Lower lobe of right lung (tissue), 2 donors: ENCODE results near the gene REV3L. TPM values are rescaled to one million over a fixed set of nuclear protein-coding genes. Genes with fewer than 3 reads are reported as not detected.
"Not testable (repeated sequence)": the region's sequence is repeated elsewhere in the genome, so short reads cannot be mapped to it uniquely, and the experiment has no call there.

ENCODE experiments used
- ATAC-seq, 2 donors: fragments of 200-7000 bp; cut with Tn5 transposase; one replicate each; pipeline ENCODE4 v1.9.1; 2020 to 2022; ENCODE audit warnings: mild to moderate bottlenecking in 2 of 2, moderate library complexity in 2 of 2
- DNase-seq: peaks from one replicate; pipeline ENCODE4 v3.0.0-alpha.2; 2020
- H3K27ac ChIP-seq: fragments of 200-600 bp; one replicate; pipeline ENCODE4 v1.8.0; 2022
- H3K27me3 ChIP-seq: fragments of 200-600 bp; one replicate; pipeline ENCODE4 v1.8.0; 2022; ENCODE audit warnings: low read depth
- H3K36me3 ChIP-seq: fragments of 200-600 bp; one replicate; pipeline ENCODE4 v1.8.0; 2022; ENCODE audit warnings: mild to moderate bottlenecking
- H3K4me1 ChIP-seq: fragments of 200-600 bp; one replicate; pipeline ENCODE4 v1.8.0; 2022
- H3K4me3 ChIP-seq: fragments of 200-600 bp; one replicate; pipeline ENCODE4 v1.8.0; 2022; ENCODE audit warnings: mild to moderate bottlenecking
- H3K9me3 ChIP-seq: fragments of 200-600 bp; one replicate; pipeline ENCODE4 v1.8.0; 2022
- intact Hi-C: fragments of 100-400 bp; cut with DNase I; formaldehyde crosslinking; loops from one replicate; pipeline ENCODE4 v1.11.0; 2022
- total RNA-seq: library from RNA; stranded (reverse); fragmentation: NEBNext Ultra II Directional; extraction: Animal tissue kit (Norgen Biotek cat#: 25700); gene quantifications from one replicate; pipeline ENCODE4 v1.2.1, GENCODE V29; 2021
- TF ChIP-seq, protein P1 (sequence below): fragments of 200-600 bp; IDR thresholded peaks from one replicate; pipeline ENCODE4 v1.8.0; 2022; ENCODE audit warnings: antibody characterized with exemption, mild to moderate bottlenecking
- donor health status: DM: no; HTN: yes; CAD: no; lungs with severe emphysema.

The REV3L gene
- total RNA-seq, 1 donor from 2014 or later: 30.3 TPM

DNA sequence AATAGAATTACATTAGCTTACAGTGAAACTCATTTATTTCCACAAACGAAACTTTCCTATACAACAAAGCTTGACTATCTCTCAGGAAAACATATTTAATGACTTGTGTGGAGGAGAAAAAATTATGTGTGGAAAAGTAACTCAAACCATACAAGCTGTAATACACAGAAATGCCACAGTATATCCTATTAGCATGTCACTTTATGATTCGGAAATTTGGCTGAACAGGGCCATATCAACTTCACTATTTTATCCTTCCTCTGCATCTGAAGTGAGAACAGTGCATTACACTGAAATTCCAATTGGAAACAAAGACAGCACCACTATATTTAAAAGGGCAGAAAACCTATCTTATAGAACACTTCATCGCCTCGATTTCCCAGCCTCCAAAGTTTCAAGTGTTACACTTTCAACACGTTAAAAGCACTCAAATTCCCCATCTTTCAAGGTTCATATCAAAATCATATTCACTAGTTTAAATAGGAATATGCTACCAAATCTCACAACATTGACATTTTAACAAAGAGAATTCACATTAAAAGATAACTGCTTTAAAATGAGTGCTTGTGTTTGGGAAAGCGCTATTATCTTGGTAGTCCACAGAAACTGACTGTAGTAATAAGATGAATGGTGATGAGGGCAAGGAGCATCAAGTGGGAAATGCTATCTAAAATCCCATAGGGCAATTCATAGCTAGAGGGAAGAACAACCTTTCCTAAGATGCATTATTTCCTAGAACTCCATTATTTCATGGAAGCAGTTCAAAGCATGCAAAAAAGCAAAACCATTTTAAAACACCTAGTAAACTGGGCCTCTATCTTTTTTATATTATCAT is 1.8 kb downstream of the REV3L start:
- H3K27me3 ChIP-seq: no peaks in the 10 kb centered on the region
- intact Hi-C loops: no loop called here
- ATAC-seq: no peak
- no peaks in the 10 kb centered on the region for H3K9me3 ChIP-seq
- H3K27ac ChIP-seq: peak overlapping the region; percentile 98
- TF ChIP-seq, protein P1, sequence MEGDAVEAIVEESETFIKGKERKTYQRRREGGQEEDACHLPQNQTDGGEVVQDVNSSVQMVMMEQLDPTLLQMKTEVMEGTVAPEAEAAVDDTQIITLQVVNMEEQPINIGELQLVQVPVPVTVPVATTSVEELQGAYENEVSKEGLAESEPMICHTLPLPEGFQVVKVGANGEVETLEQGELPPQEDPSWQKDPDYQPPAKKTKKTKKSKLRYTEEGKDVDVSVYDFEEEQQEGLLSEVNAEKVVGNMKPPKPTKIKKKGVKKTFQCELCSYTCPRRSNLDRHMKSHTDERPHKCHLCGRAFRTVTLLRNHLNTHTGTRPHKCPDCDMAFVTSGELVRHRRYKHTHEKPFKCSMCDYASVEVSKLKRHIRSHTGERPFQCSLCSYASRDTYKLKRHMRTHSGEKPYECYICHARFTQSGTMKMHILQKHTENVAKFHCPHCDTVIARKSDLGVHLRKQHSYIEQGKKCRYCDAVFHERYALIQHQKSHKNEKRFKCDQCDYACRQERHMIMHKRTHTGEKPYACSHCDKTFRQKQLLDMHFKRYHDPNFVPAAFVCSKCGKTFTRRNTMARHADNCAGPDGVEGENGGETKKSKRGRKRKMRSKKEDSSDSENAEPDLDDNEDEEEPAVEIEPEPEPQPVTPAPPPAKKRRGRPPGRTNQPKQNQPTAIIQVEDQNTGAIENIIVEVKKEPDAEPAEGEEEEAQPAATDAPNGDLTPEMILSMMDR: no peak
- peak overlapping the region; percentile 81 for H3K4me3 ChIP-seq
- H3K36me3 ChIP-seq: no peaks in the 10 kb centered on the region
- peaks cover 52% of the 10 kb centered on the region for H3K4me1 ChIP-seq
- no peak for DNase-seq

GRCh38 chr6:111478749-111479148 is 4.3 kb downstream of the REV3L start:
- Histone ChIP-seq H3K4me3 (no peak overlapping the region), H3K4me1 (peaks cover 45% of the 10 kb centered on the region), H3K9me3 (no peaks in the 10 kb centered on the region), H3K36me3 (no peaks in the 10 kb centered on the region), H3K27me3 (no peaks in the 10 kb centered on the region), H3K27ac (no peak overlapping the region)
- ATAC-seq: no peak
- intact Hi-C loops: no loop called here
- DNase-seq: no peak
- TF ChIP-seq, protein P1: peak; percentile 45

- Histone ChIP-seq H3K9me3 (no peaks in the 10 kb centered on the region), H3K27me3 (no peaks in the 10 kb centered on the region), H3K4me1 (peaks cover 46% of the 10 kb centered on the region), H3K4me3 (no peak overlapping the region), H3K27ac (no peak overlapping the region), H3K36me3 (no peaks in the 10 kb centered on the region)
- intact Hi-C loops: no loop called here
- DNase-seq (no peak), ATAC-seq (peak in 1 of 2 donors; percentile 2)
- TF ChIP-seq, protein P1: no peak
Observed at GRCh38 chr6:111478064-111478476, 4.9 kb downstream of the REV3L start.

DNA sequence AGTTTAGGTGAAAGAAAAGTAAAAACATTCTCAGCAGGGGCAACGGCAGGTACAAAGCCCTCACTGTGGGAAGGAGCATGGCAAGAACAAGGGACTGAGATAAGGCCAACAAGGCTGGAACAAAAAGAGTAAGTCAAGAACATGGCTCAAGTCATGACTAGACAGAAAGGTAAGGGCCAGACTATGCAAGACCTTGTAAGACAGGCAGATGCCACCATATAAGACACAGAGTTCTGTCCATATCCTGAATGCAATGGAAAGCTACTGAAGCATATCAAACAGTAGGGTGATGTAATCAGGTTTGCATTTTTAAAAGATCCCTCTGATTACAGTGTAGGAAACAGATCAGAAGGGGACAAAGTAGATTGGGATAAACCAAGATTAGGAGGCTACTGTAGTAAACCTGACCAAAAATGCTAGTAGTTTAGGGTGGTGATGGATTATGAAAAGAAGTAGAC is 5.5 kb downstream of the REV3L start:
- H3K27ac ChIP-seq: no peak overlapping the region
- intact Hi-C loops: no loop called here
- ATAC-seq: no peak

DNA sequence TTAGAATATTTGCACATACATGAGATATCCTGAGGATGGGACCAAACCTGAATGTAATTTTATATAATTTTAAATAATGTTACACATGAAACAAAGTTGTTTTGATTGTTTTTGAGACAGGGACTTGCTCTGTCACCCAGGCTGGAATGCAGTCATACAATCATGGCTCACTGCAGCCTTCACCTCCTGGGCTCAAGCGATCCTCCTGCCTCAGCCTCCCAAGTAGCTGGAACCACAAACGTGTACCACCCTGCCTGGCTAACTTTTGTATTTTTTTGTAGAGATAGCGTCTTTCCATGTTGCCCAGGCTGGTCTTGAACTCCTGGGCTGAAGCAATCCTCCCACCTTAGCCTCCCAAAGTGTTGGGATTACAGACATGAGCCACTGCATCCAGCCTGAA is 7.0 kb downstream of the REV3L start:
- H3K27ac ChIP-seq, intact Hi-C loops, H3K27me3 ChIP-seq, ATAC-seq, H3K36me3 ChIP-seq, H3K9me3 ChIP-seq, DNase-seq, H3K4me3 ChIP-seq: not testable (repeated sequence)
- peaks cover 44% of the 10 kb centered on the region for H3K4me1 ChIP-seq

More for the DNA sequence above, 5.5 kb downstream of the REV3L start:
- no peaks in the 10 kb centered on the region for H3K27me3 ChIP-seq
- peaks cover 46% of the 10 kb centered on the region for H3K4me1 ChIP-seq
- no peak for DNase-seq
- H3K36me3 ChIP-seq: no peaks in the 10 kb centered on the region
- H3K9me3 ChIP-seq: no peaks in the 10 kb centered on the region
- H3K4me3 ChIP-seq: no peak overlapping the region
- TF ChIP-seq, protein P1: no peak

GRCh38 chr6:111474771-111475170 is 8.2 kb downstream of the REV3L start:
- no peak for DNase-seq
- H3K9me3 ChIP-seq: no peaks in the 10 kb centered on the region
- intact Hi-C loops: no loop called here
- H3K27ac ChIP-seq: no peak overlapping the region
- TF ChIP-seq, protein P1: no peak
- ATAC-seq: no peak
- no peaks in the 10 kb centered on the region for H3K27me3 ChIP-seq
- H3K4me1 ChIP-seq: peaks cover 35% of the 10 kb centered on the region
- no peak overlapping the region for H3K4me3 ChIP-seq
- no peaks in the 10 kb centered on the region for H3K36me3 ChIP-seq
